HT1080 (cell line): ENCODE data around the gene GRAMD2B. TPM values are rescaled to one million over a fixed set of nuclear protein-coding genes. Genes with fewer than 3 reads are reported as not detected.
A peak's percentile ranks its signal among the peaks of the same experiment; 100 is the strongest.
"Not testable (repeated sequence)": the region's sequence is repeated elsewhere in the genome, so short reads cannot be mapped to it uniquely, and the experiment has no call there.

Experiments used
- DNase-seq: peaks from one replicate; pipeline ENCODE4 v3.0.0-alpha.2; 2015; ENCODE audit warnings: low read depth
- total RNA-seq: library from RNA; depleted of rRNA; stranded (reverse); fragments of >200 nt; shearing (Covaris generic); gene quantifications from 2 replicates; pipeline ENCODE4 v1.2.3, GENCODE V29; 2014

Gene GRAMD2B
- total RNA-seq, 1 experiment from 2014 or later, result 5.2 TPM

DNA sequence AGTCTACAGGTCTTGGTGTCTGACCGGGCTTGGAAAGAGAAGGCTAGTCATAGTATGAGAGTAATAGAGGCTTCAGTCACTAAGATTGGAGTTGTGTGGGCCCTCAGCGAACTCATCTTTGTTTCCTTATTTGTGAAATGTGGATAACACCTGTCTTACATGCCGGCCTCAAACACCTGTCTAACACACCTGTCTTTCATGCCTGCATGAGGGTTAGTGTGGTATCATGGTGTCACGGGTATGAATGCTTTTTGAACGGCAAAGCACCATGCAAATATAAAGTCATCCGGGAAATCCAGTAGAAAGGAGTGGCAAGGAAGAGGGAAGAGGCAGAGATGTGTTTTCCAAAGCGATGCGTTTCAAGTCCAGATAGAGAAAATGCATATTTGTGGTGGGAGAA lies 25.5 kb downstream of the GRAMD2B start:
- no peak for DNase-seq

- peak; percentile 90 for DNase-seq
Observed at GRCh38 chr5:126449751-126450271, 26.6 kb downstream of the GRAMD2B start.

- no peak for DNase-seq
Observed at GRCh38 chr5:126450346-126450745, 27.1 kb downstream of the GRAMD2B start.

DNA sequence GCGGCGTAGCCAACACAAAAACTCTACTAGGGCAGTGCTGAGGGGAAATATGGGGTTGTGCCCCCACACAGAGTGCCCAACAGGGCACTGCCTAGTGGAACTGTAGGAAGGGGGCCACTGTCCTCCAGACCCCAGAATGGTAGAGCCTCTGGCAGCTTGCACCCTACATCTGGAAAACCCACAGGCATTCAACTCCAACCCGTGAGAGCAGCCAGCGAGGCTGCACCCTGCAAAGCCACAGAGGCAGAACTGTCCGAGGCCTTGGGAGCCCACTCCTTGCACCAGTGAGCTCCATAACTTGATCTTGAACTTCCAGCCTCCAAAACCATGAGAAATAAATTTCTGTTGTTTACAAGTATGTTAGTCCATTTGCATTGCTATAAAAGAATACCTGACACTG lies 27.7 kb downstream of the GRAMD2B start:
- DNase-seq, result no peak

DNA sequence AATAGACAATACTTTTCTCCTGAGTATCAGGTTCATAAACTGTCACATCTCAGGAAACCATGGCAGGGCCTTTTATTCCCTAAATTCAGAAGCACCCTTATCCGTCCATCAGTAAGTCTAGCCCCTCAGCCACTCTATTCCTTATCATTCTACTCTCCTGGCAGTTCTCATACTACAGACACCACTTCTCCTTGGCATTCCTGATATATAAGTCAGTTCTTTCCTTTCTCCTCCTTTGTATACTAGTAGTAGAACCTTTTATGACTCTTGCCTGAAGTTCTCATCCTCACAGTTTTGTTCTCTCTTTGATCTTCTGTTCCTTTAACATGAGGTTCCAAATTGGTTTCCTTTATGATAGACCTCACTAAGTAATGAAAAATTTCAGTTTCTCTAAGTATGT lies 29.3 kb downstream of the GRAMD2B start:
- no peak for DNase-seq

DNA sequence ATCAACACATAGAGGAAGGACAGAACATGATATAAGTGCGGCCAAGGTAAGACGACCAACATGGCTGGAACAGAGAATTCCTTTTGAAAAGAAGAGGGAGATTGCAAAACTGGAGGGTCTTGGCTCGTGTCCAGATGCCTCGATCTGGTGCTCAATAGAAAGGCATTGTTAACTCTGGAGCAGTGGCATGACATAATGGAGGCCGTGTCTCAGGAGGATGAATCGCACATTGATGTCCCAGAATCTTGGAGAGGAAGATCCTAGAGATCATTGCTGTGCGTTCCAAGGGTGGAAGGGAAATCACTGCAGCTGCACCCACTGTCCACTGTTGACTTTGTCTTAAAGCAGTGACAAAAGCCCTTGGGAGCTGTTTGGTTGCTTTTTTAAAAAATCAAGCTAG lies 30.9 kb downstream of the GRAMD2B start:
- no peak for DNase-seq

- DNase-seq, result no peak
Observed at GRCh38 chr5:126454535-126454934, 31.3 kb downstream of the GRAMD2B start.

DNA sequence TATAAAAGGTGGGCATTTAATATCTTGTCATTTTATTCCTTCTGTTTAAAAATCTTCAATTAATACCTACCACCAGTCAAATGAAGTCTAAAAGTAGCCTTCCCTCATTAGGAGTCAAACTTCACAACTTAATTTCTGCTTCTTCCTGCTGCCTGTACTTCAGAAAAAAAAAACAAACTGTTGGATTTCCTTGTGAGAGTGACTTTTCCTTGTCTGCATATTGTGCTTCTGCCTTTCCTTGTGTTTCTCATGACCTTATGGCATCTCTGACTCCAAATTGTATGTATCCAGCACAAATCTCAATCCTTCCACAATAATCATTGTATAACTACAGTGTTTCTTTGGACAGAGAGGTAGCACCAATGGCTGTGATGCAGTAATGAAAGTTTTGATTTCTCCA lies 32.1 kb downstream of the GRAMD2B start:
- DNase-seq, result no peak

DNA sequence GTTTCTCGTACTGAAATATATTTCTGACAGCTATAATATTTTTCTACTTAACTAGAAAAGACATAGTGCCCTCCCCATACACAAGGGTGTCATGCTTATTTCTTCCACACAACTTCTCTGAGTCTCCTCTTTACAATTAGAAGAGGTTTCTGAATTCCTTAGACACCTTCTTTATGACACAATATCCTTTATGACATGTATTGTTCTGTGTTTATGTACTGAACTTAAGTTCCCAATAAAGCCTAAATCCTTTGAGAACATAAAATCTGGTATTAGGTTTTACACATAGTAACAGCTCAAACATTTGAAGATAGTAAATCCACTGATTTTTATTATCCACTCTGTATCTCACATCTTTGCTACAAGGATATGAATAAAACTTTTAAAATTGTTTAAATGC lies 32.5 kb downstream of the GRAMD2B start:
- no peak for DNase-seq

- DNase-seq, result no peak
Observed at GRCh38 chr5:126456217-126456820, 33.1 kb downstream of the GRAMD2B start.

GRCh38 chr5:126460459-126460858 lies 37.2 kb downstream of the GRAMD2B start:
- no peak for DNase-seq

DNA sequence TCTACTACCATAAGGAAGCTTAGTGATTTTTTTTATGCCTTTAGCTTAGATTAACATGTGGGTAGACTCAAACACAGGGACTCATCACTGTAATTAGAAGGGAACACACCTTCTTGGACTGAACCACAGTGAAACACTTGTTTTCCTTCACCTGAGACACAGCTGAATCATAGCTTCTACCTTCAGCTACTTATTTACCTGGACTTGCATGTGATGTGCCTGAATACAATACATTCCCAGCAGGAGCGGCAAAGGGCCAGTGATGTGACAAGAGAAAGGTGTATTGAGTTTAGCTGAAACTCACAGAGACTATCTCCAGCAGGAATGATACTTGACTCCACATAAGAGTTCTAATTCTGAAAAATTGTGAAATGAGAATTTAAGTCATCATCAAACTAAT lies 37.8 kb downstream of the GRAMD2B start:
- no peak for DNase-seq

DNA sequence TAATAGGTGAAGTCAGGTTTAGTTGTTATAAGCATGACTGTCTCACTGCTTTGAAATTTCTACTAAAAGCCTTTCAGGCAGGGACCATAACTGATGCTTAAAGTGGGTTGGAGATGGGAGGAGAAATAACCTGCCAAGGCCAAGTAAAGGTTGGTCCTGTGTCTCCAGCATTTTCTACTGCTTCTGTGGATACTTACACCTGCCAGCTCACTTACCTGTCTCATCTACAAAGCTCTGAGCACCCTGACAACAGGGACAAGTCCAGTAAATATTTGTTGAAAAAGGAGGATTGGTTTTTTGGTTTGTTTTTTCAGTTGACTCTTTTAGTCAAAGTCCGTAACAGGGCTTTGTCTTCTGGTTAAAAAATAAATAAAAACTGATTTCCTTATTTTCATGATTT lies 38.6 kb downstream of the GRAMD2B start:
- no peak for DNase-seq

DNA sequence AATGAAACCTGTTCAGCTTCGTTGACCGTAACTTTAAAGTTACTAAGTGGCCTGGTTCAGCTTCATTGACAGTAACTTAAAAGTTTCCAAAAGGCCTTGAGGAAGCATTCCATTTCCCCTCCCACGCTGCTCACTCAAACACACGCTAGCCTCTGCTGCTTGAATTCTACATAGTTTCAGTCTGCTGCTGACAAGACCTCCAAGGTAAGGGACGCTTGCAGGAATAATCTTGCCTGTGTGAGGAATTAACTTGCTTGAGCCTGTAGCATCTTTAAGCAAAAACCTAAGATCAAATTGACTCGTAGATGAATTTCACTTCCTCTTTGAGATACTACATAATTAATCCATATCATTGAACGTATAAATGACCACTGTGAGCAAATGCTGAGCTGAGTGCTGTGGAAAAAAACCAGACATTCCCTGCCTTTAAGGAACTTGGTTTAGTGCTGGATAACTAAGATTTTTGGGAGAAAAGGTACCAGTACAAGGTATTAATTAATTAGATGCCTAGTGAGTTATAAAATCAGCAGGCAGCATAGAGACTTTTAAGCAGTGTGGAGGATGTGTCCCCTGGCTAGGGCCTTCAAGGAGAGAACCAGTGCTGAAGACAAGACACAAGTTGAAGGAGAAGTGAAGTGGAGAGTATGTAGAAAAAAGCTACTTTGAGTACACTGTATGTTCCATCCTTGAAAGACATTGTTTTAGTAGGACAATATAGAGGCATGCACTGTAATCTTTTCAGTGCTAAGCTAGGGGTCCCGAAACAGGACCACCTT lies 39.2 kb downstream of the GRAMD2B start:
- no peak for DNase-seq

DNA sequence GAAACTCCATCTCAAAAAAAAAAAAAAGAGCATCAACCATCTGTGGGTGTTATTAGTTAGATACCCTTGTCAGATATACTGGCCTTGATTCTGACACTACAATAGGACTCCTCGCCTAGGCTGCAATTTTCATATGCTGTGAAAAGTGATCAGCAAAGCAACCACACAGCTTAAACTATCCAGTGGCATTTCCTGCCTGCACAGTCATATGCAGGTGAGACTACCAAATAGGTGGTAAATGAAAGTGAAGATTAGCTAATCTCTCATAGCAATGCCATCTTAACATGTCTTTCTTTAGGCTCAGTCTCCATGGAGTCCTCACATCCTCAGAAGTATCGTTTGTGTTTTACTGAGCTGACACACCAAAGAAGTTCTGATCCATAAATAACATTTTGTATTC lies 40.8 kb downstream of the GRAMD2B start:
- DNase-seq, result no peak

GRCh38 chr5:126464959-126465358 lies 41.8 kb downstream of the GRAMD2B start:
- no peak for DNase-seq

- no peak for DNase-seq
Observed at GRCh38 chr5:126468091-126468490, 44.9 kb downstream of the GRAMD2B start.

DNA sequence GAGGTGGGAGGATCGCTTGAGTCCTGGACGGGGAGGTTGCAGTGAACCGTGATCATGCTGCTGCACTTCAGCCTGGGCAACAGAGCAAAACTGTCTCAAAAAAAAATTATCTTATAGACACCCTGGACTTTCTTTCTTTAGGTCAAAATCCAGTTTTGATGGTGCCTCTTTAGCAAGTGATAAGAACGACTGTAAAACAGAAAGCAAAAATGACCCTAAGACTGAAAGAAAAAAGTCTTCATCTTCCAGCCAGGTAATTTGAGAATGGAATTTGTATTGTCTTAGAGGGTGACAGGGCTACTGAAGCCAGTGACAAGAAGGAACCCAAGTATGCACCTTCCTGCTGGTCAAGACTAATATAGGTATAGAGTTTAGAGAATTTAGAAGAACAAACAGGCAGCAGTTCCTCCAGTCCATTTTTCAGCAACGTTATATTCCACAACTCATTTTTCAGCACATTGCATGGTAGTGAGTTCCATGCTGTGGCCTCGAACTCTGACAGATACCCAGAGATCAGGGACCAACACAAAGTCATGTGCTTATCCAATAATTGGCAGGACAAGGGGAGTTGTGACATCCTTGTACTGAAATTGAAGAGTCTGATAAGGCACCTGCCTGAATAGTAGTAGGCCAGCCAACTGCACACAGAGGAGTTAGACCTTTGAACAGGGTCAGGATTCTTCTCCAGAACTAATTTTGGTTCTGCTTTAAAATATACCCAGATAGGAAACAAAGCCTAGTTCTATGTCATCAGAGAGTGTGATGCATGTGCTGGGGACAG lies 46.5 kb downstream of the GRAMD2B start:
- no peak for DNase-seq

DNA sequence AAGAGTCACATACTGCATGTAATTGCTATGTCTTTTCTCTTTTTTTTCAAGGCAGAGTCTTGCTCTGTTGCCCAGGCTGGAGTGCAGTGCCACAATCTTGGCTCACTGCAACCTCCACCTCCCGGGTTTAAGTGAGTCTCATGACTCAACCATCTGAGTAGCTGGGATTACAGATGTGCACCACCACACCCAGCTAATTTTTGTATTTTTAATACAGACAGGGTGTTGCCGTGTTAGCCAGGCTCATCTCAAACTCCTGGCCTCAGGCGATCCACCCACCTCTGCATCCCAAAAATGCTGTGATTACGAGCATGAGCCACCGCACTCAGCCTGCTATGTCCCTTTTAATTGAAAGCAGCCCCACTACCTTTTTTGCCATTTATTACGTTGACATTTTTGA lies 47.3 kb downstream of the GRAMD2B start:
- DNase-seq, result not testable (repeated sequence)

GRCh38 chr5:126471247-126471646 lies 48.0 kb downstream of the GRAMD2B start:
- no peak for DNase-seq

DNA sequence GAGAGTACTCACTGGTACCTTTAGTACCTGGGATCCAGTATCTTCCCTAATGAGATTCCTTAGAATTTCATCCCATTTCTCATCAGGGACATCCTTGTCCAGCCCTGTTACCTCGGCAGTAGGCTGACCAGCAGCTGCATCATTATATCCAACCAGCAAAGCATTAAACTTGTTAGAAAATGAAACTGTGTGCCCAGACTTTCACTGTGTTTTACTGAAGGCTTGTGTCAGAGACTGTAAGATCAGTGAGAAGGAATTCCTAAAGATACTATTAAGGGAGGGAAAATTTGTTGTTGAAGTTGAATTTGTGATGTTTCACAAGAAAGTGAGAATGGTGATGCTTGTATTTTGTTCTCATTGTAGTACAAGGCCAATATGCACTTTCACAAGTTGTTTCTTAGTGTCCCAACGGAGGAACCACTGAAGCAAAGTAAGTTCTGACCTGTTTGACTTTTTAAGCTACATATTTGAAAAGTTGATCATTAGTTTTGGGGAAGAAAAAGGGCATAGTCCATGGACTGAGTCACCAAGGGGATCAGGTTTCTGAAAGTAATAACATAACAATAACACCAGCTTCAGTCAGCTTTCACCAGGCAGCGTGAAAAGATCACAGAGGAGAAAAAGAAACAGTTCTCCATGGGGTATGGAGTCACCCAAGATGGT lies 48.8 kb downstream of the GRAMD2B start:
- DNase-seq, result peak; percentile 71

DNA sequence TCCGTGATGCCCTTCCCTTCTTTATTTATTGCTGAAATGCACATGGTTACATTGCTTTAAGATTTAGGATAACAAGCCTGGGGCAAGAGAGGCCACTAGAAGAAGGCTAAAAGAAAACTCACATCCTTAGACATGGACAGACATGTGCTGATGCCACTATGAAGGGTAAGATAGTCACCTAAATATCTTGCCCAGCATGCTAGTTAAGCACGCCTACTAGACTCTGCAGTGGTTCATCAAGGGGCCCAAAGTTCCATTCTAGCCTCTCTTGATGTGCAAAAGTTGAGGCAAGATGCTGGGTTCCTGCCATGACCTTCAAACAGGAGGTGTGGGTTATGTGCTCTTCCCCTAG lies 49.3 kb downstream of the GRAMD2B start:
- DNase-seq, result no peak
